NCI-H1694 (cell line): ENCODE results near the gene FOXN3.
A peak's percentile ranks its signal among the peaks of the same experiment; 100 is the strongest.
"Not testable (repeated sequence)": the region's sequence is repeated elsewhere in the genome, so short reads cannot be mapped to it uniquely, and the experiment has no call there.

Source experiments
- DNase-seq: peaks from one replicate; lab custom pipeline; 2025; lab: John Stamatoyannopoulos, UW

The FOXN3 gene

GRCh38 chr14:89250655-89250975 lies 166.4 kb downstream of the FOXN3 start:
- not testable (repeated sequence) for DNase-seq

- no peak for DNase-seq
Observed at GRCh38 chr14:89249972-89250654, 166.9 kb downstream of the FOXN3 start.

GRCh38 chr14:89249065-89249695 lies 167.9 kb downstream of the FOXN3 start:
- DNase-seq = no peak

- DNase-seq = no peak
Observed at GRCh38 chr14:89248411-89249064, 168.5 kb downstream of the FOXN3 start.

GRCh38 chr14:89247457-89248122 lies 169.4 kb downstream of the FOXN3 start:
- no peak for DNase-seq

- DNase-seq = no peak
Observed at GRCh38 chr14:89246290-89246689, 170.7 kb downstream of the FOXN3 start.

- DNase-seq = no peak
Observed at GRCh38 chr14:89245802-89246201, 171.2 kb downstream of the FOXN3 start.

- no peak for DNase-seq
Observed at GRCh38 chr14:89244720-89245119, 172.3 kb downstream of the FOXN3 start.

- no peak for DNase-seq
Observed at GRCh38 chr14:89243741-89244140, 173.3 kb downstream of the FOXN3 start.

- no peak for DNase-seq
Observed at GRCh38 chr14:89243286-89243685, 173.7 kb downstream of the FOXN3 start.

- no peak for DNase-seq
Observed at GRCh38 chr14:89242652-89243279, 174.3 kb downstream of the FOXN3 start.

- DNase-seq = no peak
Observed at GRCh38 chr14:89241934-89242651, 174.9 kb downstream of the FOXN3 start.

GRCh38 chr14:89241257-89241656 lies 175.8 kb downstream of the FOXN3 start:
- no peak for DNase-seq

GRCh38 chr14:89240414-89240813 lies 176.6 kb downstream of the FOXN3 start:
- no peak for DNase-seq

- no peak for DNase-seq
Observed at GRCh38 chr14:89239023-89239422, 178.0 kb downstream of the FOXN3 start.

GRCh38 chr14:89237921-89238529 lies 179.0 kb downstream of the FOXN3 start:
- DNase-seq = no peak

GRCh38 chr14:89236851-89237250 lies 180.2 kb downstream of the FOXN3 start:
- peak; percentile 87 for DNase-seq

- DNase-seq = no peak
Observed at GRCh38 chr14:89233184-89233583, 183.8 kb downstream of the FOXN3 start.

GRCh38 chr14:89232265-89233070 lies 184.6 kb downstream of the FOXN3 start:
- no peak for DNase-seq

- no peak for DNase-seq
Observed at GRCh38 chr14:89231426-89232113, 185.5 kb downstream of the FOXN3 start.
